Motor neuron (in vitro differentiated cells): ENCODE measurements around the gene TMEM229B. TPM values are rescaled to one million over a fixed set of nuclear protein-coding genes. Genes with fewer than 3 reads are reported as not detected.

Experiments
- ATAC-seq, 8 experiments: fragments of 200-7000 bp; cut with Tn5 transposase; replicated peaks in 6 of 8; 2 replicates each; pipeline ENCODE4 v1.8.0; 2021; ENCODE audit warnings: mild to moderate bottlenecking in 8 of 8, moderate library complexity in 8 of 8
- H3K27ac ChIP-seq, 2 donors: fragments of 250-450 bp; sonication (Bioruptor Pico); 2 replicates each; pipeline ENCODE4 v1.9.0; 2021; ENCODE audit warnings: antibody characterized with exemption in 2 of 2, mild to moderate bottlenecking in 2 of 2, moderate library complexity in 1 of 2
- H3K4me1 ChIP-seq, 2 donors: fragments of 250-450 bp; sonication (Bioruptor Pico); replicated peaks in 1 of 2; 2 replicates each; pipeline ENCODE4 v1.6.1; 2021; ENCODE audit warnings: antibody characterized with exemption in 2 of 2, mild to moderate bottlenecking in 2 of 2, moderate library complexity in 1 of 2
- H3K4me3 ChIP-seq, 5 donors: fragments of 250-450 bp; sonication (Bioruptor Pico); 2 replicates each; pipeline ENCODE4 v1.9.0; 2021; ENCODE audit warnings: antibody characterized with exemption in 5 of 5, mild to moderate bottlenecking in 5 of 5, moderate library complexity in 4 of 5
- WGBS, 10 experiments: fragments of 450-650 bp; shearing (Covaris generic); methylation state at CpG; one replicate each; pipeline ENCODE4 v1.0.0; 2022; 5-methylcytosine and 5-hydroxymethylcytosine counted together
- in situ Hi-C, 9 experiments: fragments of 400-800 bp; cut with MboI; loops; one replicate each; pipeline ENCODE4 v1.15.0; 2021; ENCODE audit warnings: low sequenced_read_pairs in 9 of 9, low pct_unique_long_range_greater_than_20kb in 2 of 9; ENCODE audit not compliant: unreplicated experiment in 9 of 9
- total RNA-seq, 8 experiments: library from RNA; unstranded; fragments of 300-600 nt; gene quantifications; 2 replicates each; pipeline versions ENCODE4 v1.2.3 to v1.2.4, GENCODE V29; 2022

TMEM229B gene
- total RNA-seq, 8 experiments from 2014 or later: 0.38 to 13.3 (median 0.93) TPM

DNA sequence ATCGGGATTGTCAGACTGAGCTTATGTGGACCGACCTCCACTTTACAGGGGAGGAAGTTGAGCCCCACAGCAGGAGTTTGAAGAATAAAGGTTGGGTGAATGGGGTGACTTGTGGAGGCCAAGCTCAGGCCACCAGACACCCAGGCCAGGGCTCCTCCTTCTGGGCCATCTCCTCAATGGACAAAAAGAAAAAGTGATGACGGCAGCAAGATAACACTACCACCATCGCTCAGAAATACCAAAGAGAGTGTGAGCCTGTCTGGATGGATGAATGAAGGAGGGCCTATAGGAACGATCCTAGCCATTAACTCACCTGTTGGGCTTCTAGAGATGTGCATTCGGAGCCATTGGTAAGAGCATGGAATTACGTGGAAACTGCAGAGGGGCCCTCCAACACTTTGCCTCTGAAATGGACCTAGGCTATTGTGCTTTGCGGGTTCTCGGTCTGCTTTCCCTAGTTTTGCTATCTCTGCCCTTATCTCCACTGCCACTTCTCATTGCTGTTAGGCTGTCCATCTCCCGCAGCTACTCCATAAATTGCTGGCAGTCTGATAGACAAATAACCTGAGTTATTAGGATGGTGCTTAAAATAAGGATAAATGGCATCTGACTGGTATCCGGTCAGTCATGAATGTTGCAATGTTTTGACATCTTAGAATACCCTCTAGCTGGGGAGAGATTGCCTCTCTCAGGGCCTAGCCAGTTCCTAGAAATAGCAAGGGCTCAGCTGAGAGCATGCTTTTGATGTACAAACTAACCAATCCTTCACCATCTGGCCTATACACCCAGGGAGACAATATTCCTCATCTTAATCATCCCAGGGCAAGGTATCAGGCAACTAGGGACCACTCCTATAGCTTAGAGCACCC lies 66.9 kb downstream of the TMEM229B start:
- WGBS, 10 experiments: 60 to 100% (median 92%) methylated on average over 2 to 5 of the region's 11 CpGs; no CpG with 5 or more reads in 2 of the 10 experiments
- in situ Hi-C loops: no loop called here
- H3K27ac ChIP-seq: no peak overlapping the region
- H3K4me3 ChIP-seq: no peak overlapping the region
- H3K4me1 ChIP-seq: no peaks in the 10 kb centered on the region
- ATAC-seq: no peak

Other genes with a start within 250 kb of the TMEM229B start
- gene PALS1, start 247.3 kb downstream of the TMEM229B start, total RNA-seq: 10 to 100 TPM in 7 of 8 experiments, 1 to 10 TPM in 1; 10.0 to 35.9 (median 20.5) TPM
- gene ATP6V1D, start 128.9 kb downstream of the TMEM229B start, total RNA-seq: 100 to 1,000 TPM in 6 of 8 experiments, 10 to 100 TPM in 2; 75.7 to 176 (median 115) TPM
- 100 to 1,000 TPM in 4 of 8 experiments, 10 to 100 TPM in 4; 81.3 to 176 (median 105) TPM for gene EIF2S1, start 128.4 kb downstream of the TMEM229B start, total RNA-seq
- 1 to 10 TPM in 2 of 8 experiments, under 1 TPM in 3, not detected in 3; 0.22 to 2.1 (median 0.82) TPM for gene PLEK2, start 76.6 kb downstream of the TMEM229B start, total RNA-seq
- 10 to 100 TPM in 1 of 8 experiments, 1 to 10 TPM in 7; 1.2 to 11.2 (median 6.0) TPM for gene PLEKHH1, start 44.6 kb upstream of the TMEM229B start, total RNA-seq
- 10 to 100 TPM; 14.1 to 39.2 (median 28.4) TPM for gene PIGH, start 111.5 kb upstream of the TMEM229B start, total RNA-seq
- 10 to 100 TPM in 5 of 8 experiments, 1 to 10 TPM in 3; 1.4 to 46.3 (median 17.4) TPM for gene ARG2, start 131.2 kb upstream of the TMEM229B start, total RNA-seq
- 10 to 100 TPM; 48.8 to 90.4 (median 63.4) TPM for gene VTI1B, start 185.9 kb upstream of the TMEM229B start, total RNA-seq
- gene RDH11, start 207.0 kb upstream of the TMEM229B start, total RNA-seq: 10 to 100 TPM; 60.9 to 89.8 (median 71.0) TPM
- 1 to 10 TPM in 1 of 8 experiments, under 1 TPM in 3, not detected in 4; 0.19 to 4.2 (median 0.22) TPM for gene RDH12, start 213.2 kb upstream of the TMEM229B start, total RNA-seq